Ishikawa (cell line): ENCODE measurements around the gene FANCD2.

Experiments used
- CEBPB ChIP-seq: IDR thresholded peaks from 2 replicates; pipeline ENCODE4 v1.6.1; 2012
- CREB1 ChIP-seq: IDR thresholded peaks from 2 replicates; pipeline ENCODE4 v1.6.1; 2012; ENCODE audit warnings: low read depth
- EGR1 ChIP-seq: IDR thresholded peaks from 2 replicates; pipeline ENCODE4 v1.6.1; 2012
- EP300 ChIP-seq: IDR thresholded peaks from 2 replicates; pipeline ENCODE4 v1.6.1; 2012; ENCODE audit warnings: borderline replicate concordance
- FOXM1 ChIP-seq: IDR thresholded peaks from 2 replicates; pipeline ENCODE4 v1.6.1; 2012; ENCODE audit warnings: low read depth, borderline replicate concordance
- NFIC ChIP-seq: IDR thresholded peaks from 2 replicates; pipeline ENCODE4 v1.6.1; 2012
- RAD21 ChIP-seq: IDR thresholded peaks from 2 replicates; pipeline ENCODE4 v1.6.1; 2012; ENCODE audit warnings: low read depth
- TAF1 ChIP-seq: IDR thresholded peaks from 2 replicates; pipeline ENCODE4 v1.6.1; 2012; ENCODE audit warnings: low read depth, mild to moderate bottlenecking
- TCF12 ChIP-seq: IDR thresholded peaks from 2 replicates; pipeline ENCODE4 v1.6.1; 2012; ENCODE audit warnings: low read depth
- TEAD4 ChIP-seq: IDR thresholded peaks from 2 replicates; pipeline ENCODE4 v1.6.1; 2012
- USF1 ChIP-seq: IDR thresholded peaks from 2 replicates; pipeline ENCODE4 v1.6.1; 2012
- YY1 ChIP-seq: IDR thresholded peaks from 2 replicates; pipeline ENCODE4 v1.6.1; 2012; ENCODE audit warnings: low read depth
- ZBTB7A ChIP-seq: IDR thresholded peaks from 2 replicates; pipeline ENCODE4 v1.6.1; 2012; ENCODE audit warnings: low read depth
- TF ChIP-seq, protein P1 (sequence below): IDR thresholded peaks from 2 replicates; pipeline ENCODE4 v1.6.1; 2012
- TF ChIP-seq, protein P2 (sequence below): IDR thresholded peaks from 2 replicates; pipeline ENCODE4 v1.6.1; 2012; ENCODE audit warnings: low read depth, mild to moderate bottlenecking

The FANCD2 gene

GRCh38 chr3:10090179-10090578 lies 63.9 kb downstream of the FANCD2 start:
- TF ChIP-seq RAD21 (no peak), EGR1 (no peak), TEAD4 (no peak), USF1 (no peak), CEBPB (no peak), FOXM1 (no peak), CREB1 (no peak)
- TF ChIP-seq, protein P1, sequence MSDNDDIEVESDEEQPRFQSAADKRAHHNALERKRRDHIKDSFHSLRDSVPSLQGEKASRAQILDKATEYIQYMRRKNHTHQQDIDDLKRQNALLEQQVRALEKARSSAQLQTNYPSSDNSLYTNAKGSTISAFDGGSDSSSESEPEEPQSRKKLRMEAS = no peak

DNA sequence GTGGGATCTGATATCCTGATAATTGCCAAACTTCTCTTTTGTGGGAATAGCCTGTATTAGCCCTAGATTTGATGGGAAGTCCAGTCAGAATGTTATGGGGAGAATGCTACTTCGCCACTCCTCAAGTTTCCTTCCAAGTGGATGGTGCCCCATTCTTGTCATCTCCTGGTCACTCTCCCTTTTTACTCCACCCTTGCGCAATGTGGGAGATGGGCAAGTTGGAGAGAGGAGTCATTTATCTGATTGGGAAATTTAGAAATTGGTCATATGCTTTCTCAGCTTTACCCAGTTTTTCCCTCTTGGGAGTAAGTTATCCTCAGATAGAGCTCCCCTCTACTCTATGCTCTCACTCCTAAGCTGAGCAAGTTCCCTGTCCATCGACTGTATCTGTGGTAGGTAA lies 67.4 kb downstream of the FANCD2 start:
- TF ChIP-seq TAF1 (no peak), USF1 (no peak), FOXM1 (no peak), RAD21 (no peak), YY1 (no peak), NFIC (no peak), TEAD4 (no peak), EGR1 (no peak)
- TF ChIP-seq, protein P1 = no peak
- TF ChIP-seq, protein P2, sequence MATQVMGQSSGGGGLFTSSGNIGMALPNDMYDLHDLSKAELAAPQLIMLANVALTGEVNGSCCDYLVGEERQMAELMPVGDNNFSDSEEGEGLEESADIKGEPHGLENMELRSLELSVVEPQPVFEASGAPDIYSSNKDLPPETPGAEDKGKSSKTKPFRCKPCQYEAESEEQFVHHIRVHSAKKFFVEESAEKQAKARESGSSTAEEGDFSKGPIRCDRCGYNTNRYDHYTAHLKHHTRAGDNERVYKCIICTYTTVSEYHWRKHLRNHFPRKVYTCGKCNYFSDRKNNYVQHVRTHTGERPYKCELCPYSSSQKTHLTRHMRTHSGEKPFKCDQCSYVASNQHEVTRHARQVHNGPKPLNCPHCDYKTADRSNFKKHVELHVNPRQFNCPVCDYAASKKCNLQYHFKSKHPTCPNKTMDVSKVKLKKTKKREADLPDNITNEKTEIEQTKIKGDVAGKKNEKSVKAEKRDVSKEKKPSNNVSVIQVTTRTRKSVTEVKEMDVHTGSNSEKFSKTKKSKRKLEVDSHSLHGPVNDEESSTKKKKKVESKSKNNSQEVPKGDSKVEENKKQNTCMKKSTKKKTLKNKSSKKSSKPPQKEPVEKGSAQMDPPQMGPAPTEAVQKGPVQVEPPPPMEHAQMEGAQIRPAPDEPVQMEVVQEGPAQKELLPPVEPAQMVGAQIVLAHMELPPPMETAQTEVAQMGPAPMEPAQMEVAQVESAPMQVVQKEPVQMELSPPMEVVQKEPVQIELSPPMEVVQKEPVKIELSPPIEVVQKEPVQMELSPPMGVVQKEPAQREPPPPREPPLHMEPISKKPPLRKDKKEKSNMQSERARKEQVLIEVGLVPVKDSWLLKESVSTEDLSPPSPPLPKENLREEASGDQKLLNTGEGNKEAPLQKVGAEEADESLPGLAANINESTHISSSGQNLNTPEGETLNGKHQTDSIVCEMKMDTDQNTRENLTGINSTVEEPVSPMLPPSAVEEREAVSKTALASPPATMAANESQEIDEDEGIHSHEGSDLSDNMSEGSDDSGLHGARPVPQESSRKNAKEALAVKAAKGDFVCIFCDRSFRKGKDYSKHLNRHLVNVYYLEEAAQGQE = no peak

GRCh38 chr3:10099041-10099440 lies 72.8 kb downstream of the FANCD2 start:
- TF ChIP-seq CREB1 = no peak
- TF ChIP-seq, protein P1 = no peak
- no peak for TF ChIP-seq EGR1
- no peak for TF ChIP-seq YY1
- TF ChIP-seq TAF1 = no peak

DNA sequence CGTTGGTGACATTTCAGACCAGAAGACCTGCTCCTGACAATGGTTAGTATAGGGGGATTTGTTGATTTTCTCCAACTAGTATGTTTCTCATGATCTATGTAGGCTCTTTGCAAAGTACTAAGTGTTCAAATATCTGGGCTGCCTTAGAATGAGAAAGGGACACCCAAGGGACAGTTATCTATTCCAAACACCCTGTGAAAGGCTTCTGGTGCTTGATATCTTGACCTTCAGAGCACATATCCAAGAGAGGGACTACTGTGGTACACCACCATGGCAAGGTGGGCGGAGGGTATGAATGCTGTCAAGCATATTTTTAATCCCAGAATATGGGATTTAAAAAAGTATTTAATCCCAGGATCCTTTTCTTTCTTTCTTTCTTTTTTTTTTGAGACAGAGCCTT lies 80.7 kb downstream of the FANCD2 start:
- no peak for TF ChIP-seq TCF12
- TF ChIP-seq ZBTB7A = no peak
- no peak for TF ChIP-seq CEBPB
- TF ChIP-seq TAF1 = no peak
- TF ChIP-seq, protein P1 = no peak
- TF ChIP-seq FOXM1 = no peak
- no peak for TF ChIP-seq RAD21
- TF ChIP-seq CREB1 = no peak
- TF ChIP-seq, protein P2 = no peak
- TF ChIP-seq YY1 = no peak
- no peak for TF ChIP-seq TEAD4

- TF ChIP-seq CREB1 (no peak), EP300 (no peak), TCF12 (no peak), EGR1 (no peak), FOXM1 (no peak), USF1 (no peak), CEBPB (no peak), ZBTB7A (no peak), RAD21 (no peak), TEAD4 (no peak), NFIC (no peak)
- TF ChIP-seq, protein P2 = no peak
Measured at GRCh38 chr3:10108091-10108490, 81.9 kb downstream of the FANCD2 start, which contains the start of gene FANCD2OS. Gene FANCD2OS (minus strand): TSS chr3:10108255. CDS start chr3:10104774, 3,481 bp downstream.
